Raji (cell line): ENCODE data around the gene AKAP6.

Experiments
- POLR2A ChIP-seq: IDR thresholded peaks from 2 replicates; pipeline ENCODE4 v1.6.1; 2011; ENCODE audit warnings: low read depth, low read length, control low read depth; ENCODE audit not compliant: insufficient read depth

Gene AKAP6

GRCh38 chr14:32432813-32433538 lies 103.9 kb downstream of the AKAP6 start:
- TF ChIP-seq POLR2A, result no peak

GRCh38 chr14:32434180-32434579 lies 105.1 kb downstream of the AKAP6 start:
- no peak for TF ChIP-seq POLR2A

- TF ChIP-seq POLR2A, result no peak
Measured at GRCh38 chr14:32434880-32435279, 105.8 kb downstream of the AKAP6 start.

GRCh38 chr14:32435411-32435810 lies 106.3 kb downstream of the AKAP6 start:
- no peak for TF ChIP-seq POLR2A

GRCh38 chr14:32436993-32437392 lies 107.9 kb downstream of the AKAP6 start:
- no peak for TF ChIP-seq POLR2A

GRCh38 chr14:32438517-32438916 lies 109.4 kb downstream of the AKAP6 start:
- no peak for TF ChIP-seq POLR2A

GRCh38 chr14:32443890-32444661 lies 115.0 kb downstream of the AKAP6 start:
- TF ChIP-seq POLR2A, result no peak

- no peak for TF ChIP-seq POLR2A
Measured at GRCh38 chr14:32447371-32447770, 118.3 kb downstream of the AKAP6 start.

GRCh38 chr14:32449648-32450047 lies 120.5 kb downstream of the AKAP6 start:
- TF ChIP-seq POLR2A, result no peak

- TF ChIP-seq POLR2A, result no peak
Measured at GRCh38 chr14:32450919-32451675, 122.0 kb downstream of the AKAP6 start.

- TF ChIP-seq POLR2A, result no peak
Measured at GRCh38 chr14:32453857-32454810, 125.0 kb downstream of the AKAP6 start.

GRCh38 chr14:32457213-32457920 lies 128.3 kb downstream of the AKAP6 start:
- no peak for TF ChIP-seq POLR2A

GRCh38 chr14:32458720-32459119 lies 129.6 kb downstream of the AKAP6 start:
- TF ChIP-seq POLR2A, result no peak

- TF ChIP-seq POLR2A, result no peak
Measured at GRCh38 chr14:32460267-32460666, 131.2 kb downstream of the AKAP6 start.
